ENCODE data around the gene PNPLA5. TPM values are rescaled to one million over a fixed set of nuclear protein-coding genes. Genes with fewer than 3 reads are reported as not detected.

Gene PNPLA5
- total RNA-seq, 1 experiment from 2014 or later = not detected

DNA sequence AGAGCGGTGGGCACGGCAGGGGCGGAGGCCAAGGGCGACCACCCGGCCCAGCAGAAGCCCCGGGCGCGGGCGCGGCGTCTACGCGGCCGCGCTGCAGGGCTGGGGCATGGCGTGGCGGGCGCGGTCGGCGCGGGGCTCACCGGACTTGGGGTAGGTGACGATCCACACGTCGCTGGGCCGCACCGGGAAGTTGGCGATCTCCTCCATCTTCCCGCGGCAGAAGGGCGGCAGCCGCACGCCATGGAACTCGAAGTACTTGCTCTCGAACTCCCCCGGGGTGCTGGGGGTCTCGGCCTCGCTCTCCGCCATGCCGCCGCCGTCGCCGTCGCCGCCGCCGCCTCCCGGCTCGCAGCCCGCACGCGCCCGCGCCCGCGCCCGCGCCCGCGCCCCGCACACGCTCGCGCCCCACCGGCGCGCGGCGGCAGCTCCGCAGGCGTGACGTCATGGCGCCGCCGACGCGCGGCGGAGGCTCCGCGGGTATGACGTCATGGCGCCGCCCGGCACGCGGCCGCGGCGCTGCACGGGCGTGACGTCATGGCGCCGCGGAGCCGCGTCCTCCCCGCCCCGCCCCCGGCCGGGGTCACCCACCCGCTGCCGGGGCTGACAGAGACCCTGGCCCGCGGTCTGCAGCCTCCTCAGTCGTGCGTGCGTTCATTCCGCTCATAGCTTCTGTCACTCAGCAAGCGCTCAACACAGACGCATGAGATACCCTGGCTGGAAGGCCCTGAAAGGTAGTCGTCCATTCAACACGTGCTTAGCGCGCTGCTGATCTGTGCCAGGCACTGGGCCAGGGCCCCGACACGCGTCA lies 29.5 kb downstream of the PNPLA5 start, which contains the start of gene SULT4A1:
SULT4A1 (minus strand) TSS at position 440 of the 808 bp plus-strand sequence; CDS start at position 309, 131 bp downstream.
- no peak for DNase-seq (ENCODE audit: low read depth in 1 of 2, low spot score in 2 of 2)
- H3K4me3 ChIP-seq = no peak within 1 kb of the TSS
- H3K27ac ChIP-seq = no peak within 1 kb of the TSS
- peaks cover 3% of the 10 kb centered on the region; the same call in 1 of the 2 replicates for H3K4me1 ChIP-seq (replicated peaks)
- H3K9me3 ChIP-seq (replicated peaks) = no peaks in the 10 kb centered on the region
- no peaks in the 10 kb centered on the region for H3K36me3 ChIP-seq
- H3K27me3 ChIP-seq (replicated peaks) = peaks cover 45% of the 10 kb centered on the region

DNA sequence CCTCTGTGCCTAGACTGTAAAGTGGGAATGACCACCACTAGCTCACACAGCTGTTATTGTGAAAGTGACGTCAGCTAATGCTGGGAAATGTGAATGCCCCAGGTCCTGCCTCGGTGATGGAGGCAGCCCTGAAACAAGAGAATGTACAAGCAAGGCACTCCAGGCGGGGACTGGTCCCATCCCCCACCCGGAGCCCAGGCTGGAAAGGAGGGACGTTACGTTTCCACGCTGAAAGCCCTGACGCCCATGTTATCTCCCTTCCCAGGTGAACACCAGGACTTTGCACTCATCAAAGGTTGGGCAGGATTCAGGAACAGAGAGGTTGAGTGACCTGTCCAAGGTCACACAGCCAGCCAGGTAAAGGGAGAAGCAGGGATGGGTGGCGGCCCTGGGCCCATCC lies 30.3 kb downstream of the PNPLA5 start:
- Histone ChIP-seq H3K4me3 (no peak overlapping the region), H3K9me3 (replicated peaks) (no peaks in the 10 kb centered on the region), H3K27me3 (replicated peaks) (peaks cover 45% of the 10 kb centered on the region), H3K4me1 (replicated peaks) (peaks cover 3% of the 10 kb centered on the region; the same call in 1 of the 2 replicates), H3K27ac (no peak overlapping the region), H3K36me3 (no peaks in the 10 kb centered on the region)
- DNase-seq (ENCODE audit: low read depth in 1 of 2, low spot score in 2 of 2) = no peak

DNA sequence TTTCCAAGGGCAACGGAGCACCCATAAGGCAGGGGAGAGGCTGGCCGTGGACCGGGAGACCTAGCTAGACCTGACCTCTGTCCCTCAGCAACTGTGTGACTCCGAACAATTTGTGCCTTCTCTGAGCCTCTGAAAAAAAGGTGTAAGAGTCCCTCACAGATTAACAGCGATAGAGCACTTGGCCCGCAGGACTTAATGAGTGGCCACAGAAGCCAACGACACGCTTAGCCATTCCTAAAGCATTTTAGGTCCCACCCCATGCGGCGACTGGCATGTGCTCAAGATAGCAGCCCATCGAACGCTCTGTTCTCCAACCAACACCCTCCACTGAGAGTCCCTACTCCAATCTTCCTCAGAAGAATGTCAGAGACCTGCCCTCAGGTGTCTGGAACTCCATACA lies 31.0 kb downstream of the PNPLA5 start:
- peaks cover 41% of the 10 kb centered on the region for H3K27me3 ChIP-seq (replicated peaks)
- H3K4me1 ChIP-seq (replicated peaks) = peaks cover 3% of the 10 kb centered on the region; the same call in 1 of the 2 replicates
- no peaks in the 10 kb centered on the region for H3K36me3 ChIP-seq
- H3K4me3 ChIP-seq = no peak overlapping the region
- no peak for DNase-seq (ENCODE audit: low read depth in 1 of 2, low spot score in 2 of 2)
- H3K27ac ChIP-seq = no peak overlapping the region
- no peaks in the 10 kb centered on the region for H3K9me3 ChIP-seq (replicated peaks)

DNA sequence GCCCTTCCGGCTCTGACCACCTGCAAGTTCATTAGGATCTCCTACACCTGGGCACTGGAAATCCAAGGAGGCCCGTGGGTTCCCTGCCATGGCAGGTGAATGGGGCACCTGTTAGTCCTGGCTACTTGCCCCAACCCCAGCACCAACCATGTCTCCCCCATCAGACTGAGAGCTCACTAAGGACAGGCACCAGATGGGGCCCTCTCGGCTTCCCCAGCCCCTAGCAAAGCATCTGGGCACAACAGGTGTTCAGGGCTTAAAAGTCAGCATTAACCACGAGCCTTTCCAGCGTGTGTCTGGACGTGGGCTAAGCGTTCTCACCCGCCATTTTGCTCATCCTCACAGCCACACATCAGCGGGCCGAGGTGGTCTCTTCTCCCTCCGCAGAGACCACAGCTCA lies 31.7 kb downstream of the PNPLA5 start:
- Histone ChIP-seq H3K9me3 (replicated peaks) (no peaks in the 10 kb centered on the region), H3K4me1 (replicated peaks) (peaks cover 3% of the 10 kb centered on the region; the same call in 1 of the 2 replicates), H3K27me3 (replicated peaks) (peaks cover 36% of the 10 kb centered on the region), H3K36me3 (no peaks in the 10 kb centered on the region), H3K27ac (no peak overlapping the region), H3K4me3 (no peak overlapping the region)
- no peak for DNase-seq (ENCODE audit: low read depth in 1 of 2, low spot score in 2 of 2)

DNA sequence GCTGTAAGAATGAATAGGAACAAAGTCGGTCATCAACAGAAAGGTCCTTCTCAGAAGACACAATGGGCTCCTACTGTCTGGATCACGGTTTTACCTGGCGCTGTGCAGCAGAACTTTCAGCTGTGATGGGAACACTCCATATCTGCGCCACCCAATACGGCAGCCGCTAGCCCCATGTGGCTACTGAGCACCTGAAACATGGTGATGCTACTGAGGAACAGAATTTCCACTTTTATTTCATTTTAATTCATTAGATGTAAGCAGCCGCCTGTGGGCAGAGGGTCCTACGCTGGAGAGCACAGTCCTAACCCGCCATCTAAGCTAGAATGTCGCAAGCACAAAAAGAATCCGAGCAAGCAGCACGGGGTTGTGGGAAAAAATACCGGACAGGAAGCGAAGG lies 32.2 kb downstream of the PNPLA5 start:
- no peak overlapping the region for H3K4me3 ChIP-seq
- no peak for DNase-seq (ENCODE audit: low read depth in 1 of 2, low spot score in 2 of 2)
- H3K9me3 ChIP-seq (replicated peaks) = no peaks in the 10 kb centered on the region
- H3K27ac ChIP-seq = no peak overlapping the region
- H3K36me3 ChIP-seq = no peaks in the 10 kb centered on the region
- H3K4me1 ChIP-seq (replicated peaks) = peaks cover 3% of the 10 kb centered on the region; the same call in 1 of the 2 replicates
- peaks cover 35% of the 10 kb centered on the region for H3K27me3 ChIP-seq (replicated peaks)

DNA sequence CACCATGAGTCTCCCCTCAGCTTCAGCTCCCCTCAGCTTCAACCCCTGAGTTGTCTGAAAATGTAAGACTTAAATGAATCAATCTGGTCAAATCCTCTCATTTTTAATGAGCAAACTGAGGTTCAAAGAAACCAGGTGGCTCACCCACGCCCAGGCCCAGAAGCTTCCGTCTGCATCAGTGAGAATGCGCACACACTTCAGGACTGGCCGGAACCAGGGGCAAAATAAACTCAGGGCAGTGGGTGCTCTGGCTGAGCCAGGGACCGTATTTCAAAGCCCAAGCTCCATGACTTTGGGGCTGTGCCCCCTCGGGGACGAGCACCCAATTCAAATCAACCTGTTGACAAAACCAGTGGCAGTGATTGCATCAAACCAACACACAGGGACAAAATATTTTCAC lies 32.6 kb downstream of the PNPLA5 start:
- no peaks in the 10 kb centered on the region for H3K36me3 ChIP-seq
- H3K27me3 ChIP-seq (replicated peaks) = peaks cover 30% of the 10 kb centered on the region
- no peak for DNase-seq (ENCODE audit: low read depth in 1 of 2, low spot score in 2 of 2)
- H3K4me1 ChIP-seq (replicated peaks) = peaks cover 3% of the 10 kb centered on the region; the same call in 1 of the 2 replicates
- H3K27ac ChIP-seq = no peak overlapping the region
- no peak overlapping the region for H3K4me3 ChIP-seq
- H3K9me3 ChIP-seq (replicated peaks) = no peaks in the 10 kb centered on the region

DNA sequence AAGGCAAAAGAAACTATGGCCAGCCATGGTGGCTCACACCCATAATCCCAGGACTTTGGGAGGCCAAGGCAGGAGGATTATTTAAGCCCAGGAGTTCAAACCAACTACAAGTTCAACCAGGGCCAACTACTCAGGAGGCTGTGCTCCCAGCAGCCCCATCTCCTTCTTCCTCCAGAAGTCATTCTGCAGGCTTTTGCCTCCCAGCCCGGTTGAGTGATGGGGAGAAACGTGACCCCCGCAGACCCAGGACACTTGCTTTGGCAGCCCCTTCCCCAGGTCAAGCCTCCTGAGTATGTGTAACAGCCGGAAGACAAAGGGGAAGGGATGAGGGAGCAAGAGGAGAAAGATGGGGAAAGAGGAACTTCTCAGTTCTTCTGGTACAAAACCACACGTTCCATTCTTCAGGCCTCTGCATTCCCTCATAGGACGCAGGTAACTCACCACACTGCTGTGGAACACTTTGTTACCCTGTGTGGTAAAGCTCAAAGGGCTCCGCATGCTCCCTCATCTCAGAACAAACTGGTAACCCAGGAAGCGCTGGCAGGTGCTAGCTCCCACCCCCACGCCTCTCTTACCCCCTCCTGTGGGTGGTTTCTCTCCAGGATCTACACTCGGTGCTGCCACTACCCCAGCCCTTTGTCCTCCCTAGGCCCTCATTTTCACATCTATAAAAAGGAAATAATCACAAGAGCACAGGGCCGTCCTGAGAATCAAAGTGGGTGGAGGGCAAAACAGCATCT lies 33.5 kb downstream of the PNPLA5 start:
- Histone ChIP-seq H3K4me3 (no peak overlapping the region), H3K4me1 (replicated peaks) (peaks cover 3% of the 10 kb centered on the region; the same call in 1 of the 2 replicates), H3K27ac (no peak overlapping the region), H3K9me3 (replicated peaks) (no peaks in the 10 kb centered on the region), H3K36me3 (no peaks in the 10 kb centered on the region), H3K27me3 (replicated peaks) (peaks cover 22% of the 10 kb centered on the region)
- no peak for DNase-seq (ENCODE audit: low read depth in 1 of 2, low spot score in 2 of 2)

DNA sequence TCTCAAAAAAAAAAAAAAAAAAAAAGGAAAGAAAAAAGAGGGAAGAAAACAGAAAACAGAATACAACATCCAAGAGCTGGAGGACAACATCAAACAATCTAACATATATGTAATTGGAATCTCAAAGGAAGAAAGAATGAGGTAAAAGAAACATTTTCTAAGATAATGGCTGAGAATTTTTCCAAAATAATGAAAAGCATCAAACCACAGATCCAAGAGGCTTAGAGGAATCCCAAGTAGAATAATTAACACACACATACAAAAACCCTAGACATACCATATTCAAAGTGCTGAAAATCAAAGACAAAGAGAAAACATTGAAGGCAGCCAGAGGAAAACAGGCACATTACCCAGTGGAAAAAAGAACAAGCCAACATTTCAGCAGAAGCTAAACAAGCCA lies 34.4 kb downstream of the PNPLA5 start:
- Histone ChIP-seq H3K27me3 (replicated peaks) (peaks cover 15% of the 10 kb centered on the region), H3K4me1 (replicated peaks) (no peaks in the 10 kb centered on the region; the same call in 1 of the 2 replicates), H3K4me3 (no peak overlapping the region), H3K27ac (no peak overlapping the region), H3K9me3 (replicated peaks) (no peaks in the 10 kb centered on the region), H3K36me3 (no peaks in the 10 kb centered on the region)
- no peak for DNase-seq (ENCODE audit: low read depth in 1 of 2, low spot score in 2 of 2)

DNA sequence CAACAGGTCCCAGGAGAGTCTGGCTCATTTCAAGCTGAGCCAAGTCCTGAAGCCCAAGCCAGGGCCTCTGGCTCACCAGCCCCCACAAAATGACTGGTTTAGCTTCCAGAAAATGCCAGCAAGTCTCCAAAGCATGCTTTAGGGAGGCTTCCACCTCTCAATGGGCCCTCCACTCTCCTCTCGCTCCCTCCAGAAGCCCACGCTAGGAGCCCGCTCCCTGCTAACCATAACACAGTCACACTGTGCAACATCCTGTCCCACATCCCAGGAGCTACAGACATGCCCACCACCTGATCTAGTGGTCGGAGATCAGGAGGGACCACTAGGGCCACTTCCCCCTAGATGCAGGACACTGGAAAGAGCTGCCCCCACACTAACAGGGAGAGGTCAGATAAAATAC lies 36.4 kb downstream of the PNPLA5 start:
- Histone ChIP-seq H3K36me3 (no peaks in the 10 kb centered on the region), H3K27ac (no peak overlapping the region), H3K27me3 (replicated peaks) (peaks cover 9% of the 10 kb centered on the region), H3K4me1 (replicated peaks) (no peaks in the 10 kb centered on the region), H3K9me3 (replicated peaks) (no peaks in the 10 kb centered on the region), H3K4me3 (no peak overlapping the region)
- no peak for DNase-seq (ENCODE audit: low read depth in 1 of 2, low spot score in 2 of 2)

DNA sequence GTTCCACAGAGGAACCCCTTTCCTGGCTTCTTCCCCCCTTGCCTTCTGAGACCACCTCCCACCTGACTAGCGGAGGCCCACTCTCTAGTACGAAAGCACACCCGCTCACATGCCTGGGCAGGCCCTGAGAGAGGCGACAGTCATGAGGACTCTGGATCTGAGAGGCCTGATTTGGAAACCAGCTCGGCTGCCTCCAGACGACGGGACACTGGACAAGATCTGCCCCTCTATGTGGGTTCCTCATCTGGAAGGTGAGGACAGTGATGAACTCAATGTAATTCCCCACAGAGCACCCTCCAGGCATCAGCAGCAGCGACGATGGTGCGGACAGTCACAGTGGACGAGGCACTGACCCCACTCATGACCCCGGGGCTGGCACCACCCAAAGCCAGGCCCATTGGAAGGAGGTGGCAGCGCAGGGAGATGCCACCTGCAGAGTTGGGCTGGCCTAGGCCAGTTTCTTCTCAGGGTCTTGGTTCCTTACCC lies 37.0 kb downstream of the PNPLA5 start:
- DNase-seq (ENCODE audit: low read depth in 1 of 2, low spot score in 2 of 2) = no peak
- H3K27me3 ChIP-seq (replicated peaks) = peaks cover 7% of the 10 kb centered on the region
- no peak overlapping the region for H3K27ac ChIP-seq
- no peaks in the 10 kb centered on the region for H3K4me1 ChIP-seq (replicated peaks)
- no peak overlapping the region for H3K4me3 ChIP-seq
- no peaks in the 10 kb centered on the region for H3K9me3 ChIP-seq (replicated peaks)
- H3K36me3 ChIP-seq = no peaks in the 10 kb centered on the region

DNA sequence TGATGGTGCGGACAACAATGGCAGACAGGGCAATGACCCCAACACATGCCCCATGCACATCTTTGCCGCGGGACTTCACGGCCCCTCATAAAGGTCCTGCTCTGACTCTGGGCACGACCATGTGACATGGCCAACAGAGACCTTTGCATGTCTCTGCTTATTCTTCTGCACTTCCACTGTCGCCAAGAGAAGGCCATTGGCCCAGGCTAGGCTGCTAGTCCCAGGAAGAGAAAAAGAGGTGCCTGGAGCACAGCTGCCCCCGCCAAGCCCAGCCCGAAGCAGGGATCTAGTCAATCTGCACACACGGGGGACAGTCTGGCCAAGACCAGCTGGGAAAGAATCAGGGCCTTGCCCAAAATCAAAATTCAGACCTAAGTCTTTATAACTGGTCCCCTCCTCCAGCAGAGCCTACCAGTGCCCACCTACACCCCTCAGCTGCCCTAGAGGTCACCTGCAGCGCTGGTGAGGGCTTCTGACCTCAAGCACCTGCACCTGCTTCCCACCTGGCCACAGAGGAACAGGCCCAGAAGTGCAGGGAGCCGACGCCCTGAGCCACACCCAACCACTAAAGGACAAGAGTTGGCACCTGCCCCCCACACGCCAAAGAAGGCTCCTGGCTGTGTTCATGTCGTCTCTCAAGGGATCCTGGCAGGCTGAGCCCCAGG lies 37.6 kb downstream of the PNPLA5 start:
- no peak for DNase-seq (ENCODE audit: low read depth in 1 of 2, low spot score in 2 of 2)
- no peak overlapping the region for H3K27ac ChIP-seq
- H3K4me3 ChIP-seq = no peak overlapping the region
- no peaks in the 10 kb centered on the region for H3K36me3 ChIP-seq
- H3K9me3 ChIP-seq (replicated peaks) = no peaks in the 10 kb centered on the region
- peaks cover 7% of the 10 kb centered on the region for H3K27me3 ChIP-seq (replicated peaks)
- no peaks in the 10 kb centered on the region for H3K4me1 ChIP-seq (replicated peaks)

DNA sequence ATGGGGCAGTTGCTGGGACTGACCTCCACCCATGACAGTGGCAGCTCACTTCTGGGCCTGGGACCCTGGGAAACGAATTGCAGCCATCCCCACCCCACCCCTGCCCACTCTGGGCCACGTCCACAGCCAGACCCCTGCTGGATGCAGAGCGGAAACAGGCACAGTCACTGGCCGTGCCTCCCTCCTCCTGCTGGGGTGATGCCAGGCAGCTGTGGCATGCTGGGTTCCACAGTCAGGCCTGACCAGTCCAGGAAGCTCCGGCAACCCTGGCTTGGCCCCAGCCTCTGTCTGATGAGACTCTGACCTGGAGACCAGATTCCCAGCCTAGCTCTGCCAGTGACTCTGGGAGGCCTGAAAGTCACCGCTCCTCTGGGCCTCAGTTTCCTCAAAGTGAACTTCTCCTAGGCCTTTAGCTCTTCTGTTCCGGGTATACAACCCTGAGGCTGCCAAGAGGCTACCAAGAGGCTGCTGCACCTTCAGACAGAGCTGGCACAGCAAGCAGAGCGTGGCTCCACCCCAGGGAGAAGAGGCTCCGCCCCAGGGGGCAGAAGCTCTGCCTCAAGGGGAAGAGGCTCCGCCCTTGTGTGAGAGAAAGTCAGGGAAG lies 38.4 kb downstream of the PNPLA5 start:
- no peaks in the 10 kb centered on the region for H3K36me3 ChIP-seq
- DNase-seq (ENCODE audit: low read depth in 1 of 2, low spot score in 2 of 2) = no peak
- peaks cover 11% of the 10 kb centered on the region for H3K27me3 ChIP-seq (replicated peaks)

DNA sequence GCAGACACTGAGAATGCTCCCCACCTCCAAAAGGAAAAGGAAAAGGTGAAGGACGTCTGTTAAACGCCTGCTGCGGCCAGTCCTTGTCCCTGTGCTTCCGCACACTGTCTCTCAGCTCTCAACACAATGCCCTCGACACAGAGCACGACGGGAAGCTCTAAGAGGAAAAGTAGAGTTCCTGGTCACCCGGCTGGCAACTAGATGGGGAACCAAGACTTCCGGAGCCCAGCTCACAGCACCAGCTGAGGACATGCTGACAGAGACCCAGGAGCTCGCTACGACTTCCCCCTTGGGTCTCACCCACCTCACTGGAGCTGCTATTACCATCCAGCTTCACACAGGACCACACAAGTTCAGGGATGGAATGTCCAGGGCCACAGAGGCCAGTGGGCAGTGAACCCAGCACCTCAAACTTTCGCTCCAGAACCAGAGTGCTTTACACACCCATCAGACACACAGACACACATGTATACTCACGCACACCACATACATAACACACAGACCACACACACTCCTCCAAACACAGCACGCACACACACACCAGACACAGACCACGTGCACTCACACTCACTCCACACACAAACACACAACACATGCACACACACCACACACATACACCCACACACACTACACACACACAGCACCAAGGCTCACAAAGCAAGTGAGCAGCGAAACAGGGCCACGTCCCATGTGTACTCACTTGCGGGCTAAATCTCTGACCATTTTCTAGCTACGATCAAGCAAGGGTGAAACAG lies 39.1 kb downstream of the PNPLA5 start:
- Histone ChIP-seq H3K4me1 (replicated peaks) (no peaks in the 10 kb centered on the region), H3K27me3 (replicated peaks) (peaks cover 11% of the 10 kb centered on the region), H3K27ac (no peak overlapping the region), H3K4me3 (no peak overlapping the region), H3K9me3 (replicated peaks) (no peaks in the 10 kb centered on the region), H3K36me3 (no peaks in the 10 kb centered on the region)
- DNase-seq (ENCODE audit: low read depth in 1 of 2, low spot score in 2 of 2) = no peak

More for the DNA sequence above, 38.4 kb downstream of the PNPLA5 start:
- Histone ChIP-seq H3K9me3 (replicated peaks) (no peaks in the 10 kb centered on the region), H3K27ac (no peak overlapping the region), H3K4me1 (replicated peaks) (no peaks in the 10 kb centered on the region), H3K4me3 (no peak overlapping the region)
